LHCN-M2 (cell line): ENCODE data around the gene MAP2K3. TPM values are rescaled to one million over a fixed set of nuclear protein-coding genes. Genes with fewer than 3 reads are reported as not detected.
"Not testable (repeated sequence)": the region's sequence is repeated elsewhere in the genome, so short reads cannot be mapped to it uniquely, and the experiment has no call there.

ENCODE experiments used
- DNase-seq: peaks from one replicate; pipeline ENCODE4 v3.0.0-alpha.2; 2012; ENCODE audit warnings: low read depth
- total RNA-seq: library from RNA; depleted of rRNA; stranded (reverse); fragments of >200 nt; gene quantifications from 2 replicates; pipeline ENCODE4 v1.2.3, GENCODE V29; 2014

MAP2K3 gene
- total RNA-seq, 1 experiment from 2014 or later, result 28.8 TPM

GRCh38 chr17:21310061-21310765, 25.7 kb downstream of the MAP2K3 start:
- not testable (repeated sequence) for DNase-seq

GRCh38 chr17:21310766-21311602, 26.5 kb downstream of the MAP2K3 start:
- not testable (repeated sequence) for DNase-seq

GRCh38 chr17:21313320-21313719, 28.8 kb downstream of the MAP2K3 start:
- no peak for DNase-seq

GRCh38 chr17:21313761-21314160, 29.2 kb downstream of the MAP2K3 start:
- DNase-seq, result not testable (repeated sequence)

DNA sequence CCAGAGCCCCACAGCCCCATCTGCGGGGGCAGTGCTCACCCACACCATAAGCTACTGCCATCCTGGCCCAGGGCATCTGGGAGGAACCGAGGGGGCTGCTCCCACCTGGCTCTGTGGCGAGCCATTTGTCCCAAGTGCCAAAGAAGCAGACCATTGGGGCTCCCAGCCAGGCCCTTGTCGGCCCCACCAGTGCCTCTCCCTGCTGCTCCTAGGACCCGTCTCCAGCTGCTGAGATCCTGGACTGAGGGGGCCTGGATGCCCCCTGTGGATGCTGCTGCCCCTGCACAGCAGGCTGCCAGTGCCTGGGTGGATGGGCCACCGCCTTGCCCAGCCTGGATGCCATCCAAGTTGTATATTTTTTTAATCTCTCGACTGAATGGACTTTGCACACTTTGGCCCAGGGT, 29.8 kb downstream of the MAP2K3 start:
- DNase-seq, result not testable (repeated sequence)

DNA sequence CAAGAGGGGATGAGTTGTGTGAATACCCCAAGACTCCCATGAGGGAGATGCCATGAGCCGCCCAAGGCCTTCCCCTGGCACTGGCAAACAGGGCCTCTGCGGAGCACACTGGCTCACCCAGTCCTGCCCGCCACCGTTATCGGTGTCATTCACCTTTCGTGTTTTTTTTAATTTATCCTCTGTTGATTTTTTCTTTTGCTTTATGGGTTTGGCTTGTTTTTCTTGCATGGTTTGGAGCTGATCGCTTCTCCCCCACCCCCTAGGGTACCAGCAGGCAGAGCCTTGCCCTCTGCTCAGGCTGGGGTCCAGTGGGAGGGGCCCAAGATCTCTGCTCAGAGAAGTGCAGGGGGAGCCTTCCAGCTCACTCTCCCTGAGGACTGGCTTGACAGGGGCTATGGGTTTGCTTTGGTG, 30.2 kb downstream of the MAP2K3 start:
- DNase-seq, result not testable (repeated sequence)

- not testable (repeated sequence) for DNase-seq
Observed at GRCh38 chr17:21315246-21316000, 30.9 kb downstream of the MAP2K3 start.

- DNase-seq, result not testable (repeated sequence)
Observed at GRCh38 chr17:21316212-21316886, 31.8 kb downstream of the MAP2K3 start.

DNA sequence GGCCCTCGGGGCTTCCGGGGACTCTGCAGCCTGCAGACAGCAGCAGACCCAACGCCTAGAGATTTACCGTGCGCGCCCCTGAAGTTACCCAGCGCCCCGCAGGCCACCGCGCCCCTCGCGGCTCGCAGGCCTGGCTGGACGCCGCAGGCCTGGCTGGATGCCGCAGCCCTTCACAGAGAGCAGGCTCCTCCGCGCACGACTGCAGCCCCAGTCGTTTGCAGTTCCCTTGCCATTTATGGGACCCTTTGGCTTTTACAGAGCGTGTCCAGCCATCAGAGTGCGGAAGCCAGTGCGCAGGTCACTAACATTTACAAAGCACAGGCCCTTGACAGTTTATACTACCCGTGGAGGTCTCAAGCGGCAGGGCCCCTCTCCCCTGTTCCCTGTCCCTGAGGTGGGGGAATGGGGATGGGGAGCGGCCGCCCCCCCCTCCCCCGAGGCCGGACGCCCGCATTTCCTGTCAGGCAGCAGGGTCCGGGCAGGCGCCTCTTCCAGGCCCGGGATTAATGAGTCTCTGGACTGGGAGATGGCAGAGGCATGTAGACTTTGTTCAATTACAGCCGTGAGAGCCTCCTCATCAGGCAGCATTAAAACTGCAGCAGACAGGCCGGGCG, 32.5 kb downstream of the MAP2K3 start:
- not testable (repeated sequence) for DNase-seq

- DNase-seq, result not testable (repeated sequence)
Observed at GRCh38 chr17:21317821-21318220, 33.3 kb downstream of the MAP2K3 start.

GRCh38 chr17:21318439-21318838, 33.9 kb downstream of the MAP2K3 start:
- no peak for DNase-seq

GRCh38 chr17:21318856-21319255, 34.3 kb downstream of the MAP2K3 start:
- DNase-seq, result not testable (repeated sequence)

GRCh38 chr17:21319256-21319655, 34.7 kb downstream of the MAP2K3 start:
- DNase-seq, result not testable (repeated sequence)

- not testable (repeated sequence) for DNase-seq
Observed at GRCh38 chr17:21319686-21320375, 35.3 kb downstream of the MAP2K3 start.

DNA sequence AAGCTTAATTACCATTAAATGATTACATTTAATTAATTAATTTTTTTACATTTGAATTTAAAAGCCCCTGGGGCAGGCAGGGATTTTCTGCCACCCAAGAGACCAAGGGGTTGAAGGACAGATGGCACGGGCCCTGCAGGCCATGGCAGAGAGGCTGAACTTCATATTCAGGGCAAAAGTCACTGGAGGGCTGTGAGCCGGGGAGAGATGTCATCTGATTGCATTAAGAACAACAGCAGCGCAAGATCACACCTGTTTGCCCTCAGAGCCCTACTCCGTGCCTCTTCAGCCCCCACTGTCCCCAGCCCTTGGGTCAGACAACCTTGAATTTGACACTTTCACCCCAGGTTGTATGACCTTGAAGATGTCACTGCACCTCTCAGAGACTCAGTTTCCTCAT, 35.9 kb downstream of the MAP2K3 start:
- DNase-seq, result not testable (repeated sequence)

GRCh38 chr17:21321061-21321460, 36.5 kb downstream of the MAP2K3 start:
- DNase-seq, result not testable (repeated sequence)

- not testable (repeated sequence) for DNase-seq
Observed at GRCh38 chr17:21321744-21322191, 37.3 kb downstream of the MAP2K3 start.

DNA sequence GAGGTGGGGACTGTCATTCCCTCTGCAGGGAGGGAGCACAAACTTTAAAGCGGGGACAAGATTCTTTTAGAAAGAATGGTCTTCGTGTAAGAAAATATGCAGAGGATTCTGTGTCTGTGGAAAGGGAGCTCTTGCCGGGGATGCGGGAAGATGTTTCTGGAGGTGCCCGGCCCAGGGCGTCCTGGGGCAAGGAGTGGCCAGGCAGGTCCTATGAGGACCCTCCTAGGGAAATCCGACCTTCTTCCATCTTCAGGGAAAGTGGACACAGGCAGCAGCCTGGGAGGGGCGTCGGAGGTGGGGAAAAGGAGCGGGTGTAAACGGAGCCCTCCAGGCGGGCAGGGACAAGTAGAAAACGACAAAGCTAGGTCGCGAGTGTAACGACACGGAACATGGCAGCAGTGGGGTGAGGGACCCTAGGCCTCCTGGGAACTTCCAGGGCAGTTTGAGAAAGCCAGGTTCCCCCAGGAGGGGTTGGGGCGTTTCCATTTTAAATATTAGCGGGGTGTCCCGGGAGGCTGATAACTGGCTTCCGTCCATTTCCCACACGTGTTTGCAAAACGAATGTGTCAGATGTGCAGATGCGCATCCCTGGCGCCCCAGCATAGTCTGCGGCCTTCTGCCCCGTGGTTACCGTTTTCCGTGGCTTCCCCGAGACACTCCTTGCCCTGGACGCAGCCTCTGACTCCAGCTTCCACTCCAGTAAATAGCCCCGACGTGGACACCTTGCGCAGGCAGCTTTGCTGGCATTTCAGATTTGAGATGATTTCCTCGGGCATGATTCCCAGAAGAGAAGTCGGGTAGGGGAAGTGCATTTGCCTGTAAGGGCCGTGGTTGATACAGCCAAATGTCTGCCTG, 39.0 kb downstream of the MAP2K3 start:
- DNase-seq, result not testable (repeated sequence)

- DNase-seq, result not testable (repeated sequence)
Observed at GRCh38 chr17:21324741-21325140, 40.2 kb downstream of the MAP2K3 start.
